Skeletal muscle cell (primary cell): ENCODE results near the gene PHKB.
"Not testable (repeated sequence)": the region's sequence is repeated elsewhere in the genome, so short reads cannot be mapped to it uniquely, and the experiment has no call there.

Source experiments
- DNase-seq: peaks from one replicate; pipeline ENCODE4 v3.0.0-alpha.2; 2010; ENCODE audit warnings: low read depth
- H3K4me3 ChIP-seq: 2 replicates; pipeline ENCODE4 v1.5.1; 2011; ENCODE audit warnings: low read depth, mild to moderate bottlenecking, control low read depth, low read length, moderate library complexity

PHKB gene

GRCh38 chr16:47468070-47468689, 7.0 kb downstream of the PHKB start:
- not testable (repeated sequence) for DNase-seq, H3K4me3 ChIP-seq

GRCh38 chr16:47469227-47469626, 8.1 kb downstream of the PHKB start:
- no peak overlapping the region for H3K4me3 ChIP-seq
- DNase-seq = no peak

GRCh38 chr16:47470211-47470610, 9.1 kb downstream of the PHKB start:
- no peak overlapping the region for H3K4me3 ChIP-seq
- no peak for DNase-seq

- DNase-seq = no peak
These were observed 9.7 kb downstream of the PHKB start for GRCh38 chr16:47470810-47471209.

GRCh38 chr16:47473004-47473403, 11.9 kb downstream of the PHKB start:
- not testable (repeated sequence) for H3K4me3 ChIP-seq, DNase-seq

More at GRCh38 chr16:47470810-47471209, 9.7 kb downstream of the PHKB start:
- no peak overlapping the region for H3K4me3 ChIP-seq

- no peak for DNase-seq
- no peak overlapping the region for H3K4me3 ChIP-seq
These were observed 12.7 kb downstream of the PHKB start for GRCh38 chr16:47473792-47474191.

- H3K4me3 ChIP-seq = no peak overlapping the region
- DNase-seq = no peak
These were observed 14.7 kb downstream of the PHKB start for GRCh38 chr16:47475786-47476185.

- H3K4me3 ChIP-seq = no peak overlapping the region
- no peak for DNase-seq
These were observed 15.7 kb downstream of the PHKB start for GRCh38 chr16:47476654-47477345.

- peak; percentile 29 for DNase-seq
- no peak overlapping the region for H3K4me3 ChIP-seq
These were observed 16.5 kb downstream of the PHKB start for GRCh38 chr16:47477679-47478078.

GRCh38 chr16:47480410-47480809, 19.3 kb downstream of the PHKB start:
- no peak for DNase-seq
- H3K4me3 ChIP-seq = no peak overlapping the region

- no peak for DNase-seq
- no peak overlapping the region for H3K4me3 ChIP-seq
These were observed 20.7 kb downstream of the PHKB start for GRCh38 chr16:47481698-47482374.

GRCh38 chr16:47483616-47484015, 22.5 kb downstream of the PHKB start:
- no peak for DNase-seq
- H3K4me3 ChIP-seq = no peak overlapping the region

GRCh38 chr16:47486856-47487255, 25.7 kb downstream of the PHKB start:
- no peak for DNase-seq
- no peak overlapping the region for H3K4me3 ChIP-seq

- no peak overlapping the region for H3K4me3 ChIP-seq
- no peak for DNase-seq
These were observed 26.9 kb downstream of the PHKB start for GRCh38 chr16:47488051-47488450.

- H3K4me3 ChIP-seq = no peak overlapping the region
- DNase-seq = no peak
These were observed 29.3 kb downstream of the PHKB start for GRCh38 chr16:47490471-47490870.

GRCh38 chr16:47492036-47492427, 30.9 kb downstream of the PHKB start:
- DNase-seq = no peak
- no peak overlapping the region for H3K4me3 ChIP-seq

- H3K4me3 ChIP-seq = no peak overlapping the region
- peak; percentile 37 for DNase-seq
These were observed 31.6 kb downstream of the PHKB start for GRCh38 chr16:47492428-47493377.

- H3K4me3 ChIP-seq = no peak overlapping the region
- DNase-seq = no peak
These were observed 32.5 kb downstream of the PHKB start for GRCh38 chr16:47493381-47494337.
